ENCODE results near the gene KLK7. TPM values are rescaled to one million over a fixed set of nuclear protein-coding genes. Genes with fewer than 3 reads are reported as not detected.

The KLK7 gene
- polyA plus RNA-seq, 1 of the 3 experiments (the other 2 are of a cell fraction) = not detected

DNA sequence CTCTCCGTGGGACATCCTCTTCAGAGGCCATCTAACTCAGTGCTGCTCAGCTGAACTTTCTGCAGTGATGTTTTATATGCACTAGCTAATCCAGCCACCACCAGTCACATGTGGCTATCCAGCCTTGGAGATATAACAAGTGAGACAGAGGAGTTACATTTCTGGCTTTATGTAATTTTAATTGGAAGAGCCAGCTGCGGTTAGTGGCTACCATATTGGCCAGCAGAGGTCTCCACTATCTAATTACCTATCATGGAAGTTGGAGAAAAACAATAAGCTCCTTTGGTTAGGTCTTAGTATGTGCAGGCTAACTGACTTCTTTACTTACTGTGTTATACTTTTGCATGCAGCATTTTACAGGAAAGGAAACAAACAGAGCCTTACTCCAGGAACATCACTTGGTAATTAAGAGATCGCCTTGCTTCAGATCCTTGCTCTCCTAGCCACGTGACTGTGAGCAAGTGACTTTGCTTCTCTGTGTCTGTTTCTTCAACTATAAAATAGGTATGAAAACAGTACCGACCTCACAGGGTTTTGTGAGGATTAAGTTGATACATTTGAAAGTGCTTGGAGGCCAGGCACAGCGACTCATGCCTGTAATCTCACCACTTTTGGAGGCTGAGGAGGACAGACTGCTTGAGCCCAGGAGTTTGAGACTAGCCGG is 37.4 kb upstream of the KLK7 start:
- 8% methylated on average over 6 of the region's 7 CpGs for WGBS (ENCODE audit: low lambda C conversion rate)
- no peaks in the 10 kb centered on the region for H3K9me2 ChIP-seq
- H3K9me3 ChIP-seq = no peaks in the 10 kb centered on the region
- H3K36me3 ChIP-seq (replicated peaks in 1 of 2; ENCODE audit: control insufficient read depth in 1 of 2, insufficient read depth in 2 of 2, low read length in 1 of 2) = no peaks in the 10 kb centered on the region
- no peak overlapping the region for H2AFZ ChIP-seq (ENCODE audit: low read depth)
- H3K27ac ChIP-seq (ENCODE audit: low read depth in 2 of 2, low read length in 1 of 2) = no peak overlapping the region
- no peak overlapping the region for H3K4me2 ChIP-seq
- peaks cover 90% of the 10 kb centered on the region for H3K27me3 ChIP-seq (ENCODE audit: insufficient read depth)
- H3F3A ChIP-seq (replicated peaks; ENCODE audit: insufficient read depth) = no peaks in the 10 kb centered on the region
- no peaks in the 10 kb centered on the region for H3K79me2 ChIP-seq (ENCODE audit: insufficient read depth)
- H3K4me1 ChIP-seq (ENCODE audit: control insufficient read depth in 1 of 2, insufficient read depth in 2 of 2, low read depth in 1 of 2, low read length in 1 of 2) = no peaks in the 10 kb centered on the region
- no peak overlapping the region; a peak in 1 of 4 replicates for H3K4me3 ChIP-seq (ENCODE audit: low read depth in 2 of 2, low read length in 1 of 2)
- no peaks in the 10 kb centered on the region for H4K20me1 ChIP-seq (ENCODE audit: insufficient read depth)
- peak; percentile 54 for DNase-seq
- no peak for TF ChIP-seq FOSL2 (IDR thresholded peaks at IDR 0.05; ENCODE audit: borderline replicate concordance, low read depth)
- TF ChIP-seq JUND (IDR thresholded peaks at IDR 0.05) = no peak
- TF ChIP-seq, protein P1, sequence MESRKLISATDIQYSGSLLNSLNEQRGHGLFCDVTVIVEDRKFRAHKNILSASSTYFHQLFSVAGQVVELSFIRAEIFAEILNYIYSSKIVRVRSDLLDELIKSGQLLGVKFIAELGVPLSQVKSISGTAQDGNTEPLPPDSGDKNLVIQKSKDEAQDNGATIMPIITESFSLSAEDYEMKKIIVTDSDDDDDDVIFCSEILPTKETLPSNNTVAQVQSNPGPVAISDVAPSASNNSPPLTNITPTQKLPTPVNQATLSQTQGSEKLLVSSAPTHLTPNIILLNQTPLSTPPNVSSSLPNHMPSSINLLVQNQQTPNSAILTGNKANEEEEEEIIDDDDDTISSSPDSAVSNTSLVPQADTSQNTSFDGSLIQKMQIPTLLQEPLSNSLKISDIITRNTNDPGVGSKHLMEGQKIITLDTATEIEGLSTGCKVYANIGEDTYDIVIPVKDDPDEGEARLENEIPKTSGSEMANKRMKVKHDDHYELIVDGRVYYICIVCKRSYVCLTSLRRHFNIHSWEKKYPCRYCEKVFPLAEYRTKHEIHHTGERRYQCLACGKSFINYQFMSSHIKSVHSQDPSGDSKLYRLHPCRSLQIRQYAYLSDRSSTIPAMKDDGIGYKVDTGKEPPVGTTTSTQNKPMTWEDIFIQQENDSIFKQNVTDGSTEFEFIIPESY (IDR thresholded peaks at IDR 0.05; ENCODE audit: borderline replicate concordance, low read depth) = no peak
- TF ChIP-seq, protein P2, sequence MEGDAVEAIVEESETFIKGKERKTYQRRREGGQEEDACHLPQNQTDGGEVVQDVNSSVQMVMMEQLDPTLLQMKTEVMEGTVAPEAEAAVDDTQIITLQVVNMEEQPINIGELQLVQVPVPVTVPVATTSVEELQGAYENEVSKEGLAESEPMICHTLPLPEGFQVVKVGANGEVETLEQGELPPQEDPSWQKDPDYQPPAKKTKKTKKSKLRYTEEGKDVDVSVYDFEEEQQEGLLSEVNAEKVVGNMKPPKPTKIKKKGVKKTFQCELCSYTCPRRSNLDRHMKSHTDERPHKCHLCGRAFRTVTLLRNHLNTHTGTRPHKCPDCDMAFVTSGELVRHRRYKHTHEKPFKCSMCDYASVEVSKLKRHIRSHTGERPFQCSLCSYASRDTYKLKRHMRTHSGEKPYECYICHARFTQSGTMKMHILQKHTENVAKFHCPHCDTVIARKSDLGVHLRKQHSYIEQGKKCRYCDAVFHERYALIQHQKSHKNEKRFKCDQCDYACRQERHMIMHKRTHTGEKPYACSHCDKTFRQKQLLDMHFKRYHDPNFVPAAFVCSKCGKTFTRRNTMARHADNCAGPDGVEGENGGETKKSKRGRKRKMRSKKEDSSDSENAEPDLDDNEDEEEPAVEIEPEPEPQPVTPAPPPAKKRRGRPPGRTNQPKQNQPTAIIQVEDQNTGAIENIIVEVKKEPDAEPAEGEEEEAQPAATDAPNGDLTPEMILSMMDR (IDR thresholded peaks at IDR 0.05) = peak; percentile 78
- no peak for TF ChIP-seq RXRA (IDR thresholded peaks at IDR 0.05; ENCODE audit: borderline replicate concordance, low read depth)
- TF ChIP-seq POLR2AphosphoS5 (IDR thresholded peaks at IDR 0.05; ENCODE audit: low read depth, low read length) = no peak
- TF ChIP-seq CHD2 (IDR thresholded peaks at IDR 0.05; ENCODE audit: low read length, partially characterized antibody) = no peak
- peak; percentile 49; the same call in 1 of the 2 replicates for TF ChIP-seq USF1 (IDR thresholded peaks at IDR 0.05; ENCODE audit: borderline replicate concordance, low read depth)
- peak; percentile 37 for TF ChIP-seq RAD21 (IDR thresholded peaks at IDR 0.05; ENCODE audit: low read length)
- TF ChIP-seq SMC3 (IDR thresholded peaks at IDR 0.05; ENCODE audit: low read depth, low read length) = peak; percentile 45
- TF ChIP-seq RCOR1 (IDR thresholded peaks at IDR 0.05; ENCODE audit: low read length) = no peak
- H3K9ac ChIP-seq = no peak overlapping the region
- ChIA-PET CTCF (interaction anchor here (0.6 to 2.1 kb wide), 21 partner anchors 8 to 640 kb away, joined by 3 to 11 read pairs (median 4); partner anchors contain the start of gene KLK12), POLR2A (no interaction called here)

GRCh38 chr19:51019544-51019925 is 35.8 kb upstream of the KLK7 start, which contains the start of gene KLK10:
Gene KLK10, minus strand, starts transcription at chr19:51019709. Its CDS starts 579 bp downstream, at chr19:51019130.
- DNase-seq = no peak
- ChIA-PET POLR2A (no interaction called here), CTCF (interaction anchor here (1.1 to 6.0 kb wide), 3 partner anchors 76 to 90 kb away, joined by 4 to 30 read pairs (median 9); no protein-coding TSS in a partner anchor)
- 2% methylated on average over 11 of the region's 14 CpGs for WGBS (ENCODE audit: low lambda C conversion rate)
- H4K20me1 ChIP-seq (ENCODE audit: insufficient read depth) = no peaks in the 10 kb centered on the region
- no peak within 1 kb of the TSS for H3K27ac ChIP-seq (ENCODE audit: low read depth in 2 of 2, low read length in 1 of 2)
- no peaks in the 10 kb centered on the region for H3K9me3 ChIP-seq
- H3F3A ChIP-seq (replicated peaks; ENCODE audit: insufficient read depth) = no peaks in the 10 kb centered on the region
- no peaks in the 10 kb centered on the region for H3K79me2 ChIP-seq (ENCODE audit: insufficient read depth)
- peak within 1 kb of the TSS; percentile 44; the same call in 1 of the 2 replicates for H3K4me2 ChIP-seq
- H3K9ac ChIP-seq = no peak within 1 kb of the TSS
- no peaks in the 10 kb centered on the region for H3K36me3 ChIP-seq (replicated peaks in 1 of 2; ENCODE audit: control insufficient read depth in 1 of 2, insufficient read depth in 2 of 2, low read length in 1 of 2)
- H3K27me3 ChIP-seq (ENCODE audit: insufficient read depth) = peaks cover 76% of the 10 kb centered on the region
- no peaks in the 10 kb centered on the region for H3K4me1 ChIP-seq (ENCODE audit: control insufficient read depth in 1 of 2, insufficient read depth in 2 of 2, low read depth in 1 of 2, low read length in 1 of 2)
- no peaks in the 10 kb centered on the region for H3K9me2 ChIP-seq
- H3K4me3 ChIP-seq (ENCODE audit: low read depth in 2 of 2, low read length in 1 of 2) = no peak within 1 kb of the TSS
- H2AFZ ChIP-seq (ENCODE audit: low read depth) = no peak within 1 kb of the TSS
- TF ChIP-seq YY1 (IDR thresholded peaks at IDR 0.05; ENCODE audit: low read depth) = no peak
- TF ChIP-seq MXI1 (IDR thresholded peaks at IDR 0.05; ENCODE audit: low read depth, low read length) = no peak
- TF ChIP-seq, protein P2 (IDR thresholded peaks at IDR 0.05) = no peak
- TF ChIP-seq, protein P3, sequence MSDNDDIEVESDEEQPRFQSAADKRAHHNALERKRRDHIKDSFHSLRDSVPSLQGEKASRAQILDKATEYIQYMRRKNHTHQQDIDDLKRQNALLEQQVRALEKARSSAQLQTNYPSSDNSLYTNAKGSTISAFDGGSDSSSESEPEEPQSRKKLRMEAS (IDR thresholded peaks at IDR 0.05; ENCODE audit: low read depth) = no peak
- no peak for TF ChIP-seq SIN3A (IDR thresholded peaks at IDR 0.05; ENCODE audit: borderline replicate concordance, low read depth, low read length)
- no peak for TF ChIP-seq SMC3 (IDR thresholded peaks at IDR 0.05; ENCODE audit: low read depth, low read length)
- TF ChIP-seq TAF1 (IDR thresholded peaks at IDR 0.05; ENCODE audit: borderline replicate concordance, low read depth, low read length) = no peak
- TF ChIP-seq GABPA (IDR thresholded peaks at IDR 0.05; ENCODE audit: low read depth) = no peak
- TF ChIP-seq, protein P4, sequence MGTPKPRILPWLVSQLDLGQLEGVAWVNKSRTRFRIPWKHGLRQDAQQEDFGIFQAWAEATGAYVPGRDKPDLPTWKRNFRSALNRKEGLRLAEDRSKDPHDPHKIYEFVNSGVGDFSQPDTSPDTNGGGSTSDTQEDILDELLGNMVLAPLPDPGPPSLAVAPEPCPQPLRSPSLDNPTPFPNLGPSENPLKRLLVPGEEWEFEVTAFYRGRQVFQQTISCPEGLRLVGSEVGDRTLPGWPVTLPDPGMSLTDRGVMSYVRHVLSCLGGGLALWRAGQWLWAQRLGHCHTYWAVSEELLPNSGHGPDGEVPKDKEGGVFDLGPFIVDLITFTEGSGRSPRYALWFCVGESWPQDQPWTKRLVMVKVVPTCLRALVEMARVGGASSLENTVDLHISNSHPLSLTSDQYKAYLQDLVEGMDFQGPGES (IDR thresholded peaks at IDR 0.05; ENCODE audit: low read depth, low read length) = no peak
- no peak for TF ChIP-seq CHD2 (IDR thresholded peaks at IDR 0.05; ENCODE audit: low read length, partially characterized antibody)
- TF ChIP-seq POLR2AphosphoS5 (IDR thresholded peaks at IDR 0.05; ENCODE audit: low read depth, low read length) = no peak

All from SK-N-SH (cell line).